ENCODE measurements around the gene PRDM12.

PRDM12 gene

GRCh38 chr9:130666393-130667119 is 2.2 kb downstream of the PRDM12 start:
- no peak for DNase-seq (ENCODE audit: low read depth, low spot score)
- TF ChIP-seq, protein P1, sequence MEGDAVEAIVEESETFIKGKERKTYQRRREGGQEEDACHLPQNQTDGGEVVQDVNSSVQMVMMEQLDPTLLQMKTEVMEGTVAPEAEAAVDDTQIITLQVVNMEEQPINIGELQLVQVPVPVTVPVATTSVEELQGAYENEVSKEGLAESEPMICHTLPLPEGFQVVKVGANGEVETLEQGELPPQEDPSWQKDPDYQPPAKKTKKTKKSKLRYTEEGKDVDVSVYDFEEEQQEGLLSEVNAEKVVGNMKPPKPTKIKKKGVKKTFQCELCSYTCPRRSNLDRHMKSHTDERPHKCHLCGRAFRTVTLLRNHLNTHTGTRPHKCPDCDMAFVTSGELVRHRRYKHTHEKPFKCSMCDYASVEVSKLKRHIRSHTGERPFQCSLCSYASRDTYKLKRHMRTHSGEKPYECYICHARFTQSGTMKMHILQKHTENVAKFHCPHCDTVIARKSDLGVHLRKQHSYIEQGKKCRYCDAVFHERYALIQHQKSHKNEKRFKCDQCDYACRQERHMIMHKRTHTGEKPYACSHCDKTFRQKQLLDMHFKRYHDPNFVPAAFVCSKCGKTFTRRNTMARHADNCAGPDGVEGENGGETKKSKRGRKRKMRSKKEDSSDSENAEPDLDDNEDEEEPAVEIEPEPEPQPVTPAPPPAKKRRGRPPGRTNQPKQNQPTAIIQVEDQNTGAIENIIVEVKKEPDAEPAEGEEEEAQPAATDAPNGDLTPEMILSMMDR (IDR thresholded peaks at IDR 0.05; ENCODE audit: insufficient read depth, low read length, missing control alignments): no peak
- POLR2A ChIA-PET: no interaction called here
- no peak overlapping the region for H3K4me3 ChIP-seq (ENCODE audit: low read depth, low read length)
- CTCF ChIA-PET: interaction anchor here (1.2 to 1.6 kb wide), 2 partner anchors 16 to 18 kb away, joined by 4 to 8 read pairs; no protein-coding TSS in a partner anchor

GRCh38 chr9:130667120-130667435 is 2.7 kb downstream of the PRDM12 start:
- POLR2A ChIA-PET: no interaction called here
- no peak for DNase-seq (ENCODE audit: low read depth, low spot score)
- TF ChIP-seq, protein P1 (IDR thresholded peaks at IDR 0.05; ENCODE audit: insufficient read depth, low read length, missing control alignments): no peak
- CTCF ChIA-PET: interaction anchor here (1.6 kb wide), 1 partner anchor 15 kb away, joined by 8 read pairs; no protein-coding TSS in a partner anchor
- H3K4me3 ChIP-seq (ENCODE audit: low read depth, low read length): no peak overlapping the region

GRCh38 chr9:130668196-130668595 is 3.8 kb downstream of the PRDM12 start:
- CTCF ChIA-PET: interaction anchor here (0.5 to 2.6 kb wide), 4 partner anchors 14 to 208 kb away, joined by 3 to 10 read pairs (median 6); no protein-coding TSS in a partner anchor
- TF ChIP-seq, protein P1 (IDR thresholded peaks at IDR 0.05; ENCODE audit: insufficient read depth, low read length, missing control alignments): no peak
- POLR2A ChIA-PET: no interaction called here
- no peak for DNase-seq (ENCODE audit: low read depth, low spot score)
- no peak overlapping the region for H3K4me3 ChIP-seq (ENCODE audit: low read depth, low read length)

- CTCF ChIA-PET: interaction anchor here (1.0 to 2.6 kb wide), 2 partner anchors 16 to 208 kb away, joined by 4 to 10 read pairs; no protein-coding TSS in a partner anchor
- TF ChIP-seq, protein P1 (IDR thresholded peaks at IDR 0.05; ENCODE audit: insufficient read depth, low read length, missing control alignments): no peak
- H3K4me3 ChIP-seq (ENCODE audit: low read depth, low read length): no peak overlapping the region
- POLR2A ChIA-PET: no interaction called here
- no peak for DNase-seq (ENCODE audit: low read depth, low spot score)
Observed at GRCh38 chr9:130668659-130669058, 4.3 kb downstream of the PRDM12 start.

DNA sequence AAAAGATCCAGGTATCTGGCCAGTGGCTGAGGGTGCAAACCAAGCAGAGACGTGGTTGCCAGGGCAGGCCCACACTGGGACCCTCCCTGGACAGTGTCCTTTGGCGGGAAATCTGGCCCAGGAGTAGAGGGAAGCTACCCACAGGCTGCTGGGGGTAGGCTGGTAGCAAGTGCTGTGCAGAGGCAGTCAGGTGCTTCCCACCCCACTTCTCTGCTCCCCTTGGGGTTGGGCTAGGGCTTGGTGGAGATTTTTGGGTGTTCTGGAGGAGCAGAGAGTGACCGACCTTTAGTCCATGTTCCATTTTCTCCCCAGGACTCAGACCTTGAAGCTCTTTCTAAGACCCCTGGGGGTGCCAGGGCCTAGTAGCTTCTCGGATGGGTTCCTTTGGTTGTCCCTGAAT is 5.6 kb downstream of the PRDM12 start:
- ChIA-PET POLR2A (no interaction called here), CTCF (interaction anchor here (0.8 to 2.6 kb wide), 2 partner anchors 9 to 210 kb away, joined by 4 to 10 read pairs; no protein-coding TSS in a partner anchor)
- TF ChIP-seq, protein P1 (IDR thresholded peaks at IDR 0.05; ENCODE audit: insufficient read depth, low read length, missing control alignments): no peak
- DNase-seq (ENCODE audit: low read depth, low spot score): no peak
- no peak overlapping the region for H3K4me3 ChIP-seq (ENCODE audit: low read depth, low read length)

GRCh38 chr9:130670644-130671043 is 6.2 kb downstream of the PRDM12 start:
- H3K4me3 ChIP-seq (ENCODE audit: low read depth, low read length): no peak overlapping the region
- POLR2A ChIA-PET: no interaction called here
- TF ChIP-seq, protein P1 (IDR thresholded peaks at IDR 0.05; ENCODE audit: insufficient read depth, low read length, missing control alignments): no peak
- no peak for DNase-seq (ENCODE audit: low read depth, low spot score)
- CTCF ChIA-PET: interaction anchor here (0.8 kb wide), 1 partner anchor 9 kb away, joined by 4 read pairs; no protein-coding TSS in a partner anchor
